ENCODE measurements around the gene LIMCH1. TPM values are rescaled to one million over a fixed set of nuclear protein-coding genes. Genes with fewer than 3 reads are reported as not detected.

LIMCH1 gene
- total and polyA plus RNA-seq, 8 donors: 4.7 to 37.1 (median 17.4) TPM

GRCh38 chr4:41537292-41537890 is 566 bp upstream of the LIMCH1 start:
- Histone ChIP-seq H3K36me3 (no peaks in the 10 kb centered on the region), H3K27ac (no peak overlapping the region), H3K27me3 (no peaks in the 10 kb centered on the region), H3K4me3 (no peak overlapping the region), H3K9me3 (no peaks in the 10 kb centered on the region), H3K4me1 (peaks cover 0 to 25% (median 13%) of the 10 kb centered on the region in 4 donors)
- WGBS, 5 donors: 86 to 97% (median 93%) methylated on average over 1 of the region's 1 CpG
- TF ChIP-seq CTCF (IDR thresholded peaks at IDR 0.05) (no peak), EP300 (IDR thresholded peaks at IDR 0.05) (no peak), POLR2AphosphoS5 (IDR thresholded peaks at IDR 0.05) (no peak), POLR2A (IDR thresholded peaks at IDR 0.05) (no peak)
- no peak for DNase-seq
- intact Hi-C loops (cut with DNase I; ENCODE audit: low total_unique reads): no loop called here

GRCh38 chr4:41538887-41539498 is 1.0 kb downstream of the LIMCH1 start:
- no peak for DNase-seq
- H3K36me3 ChIP-seq: no peaks in the 10 kb centered on the region
- 56 to 78% (median 75%) methylated on average over 12 of the region's 12 CpGs for WGBS, 5 donors
- no peaks in the 10 kb centered on the region for H3K27me3 ChIP-seq
- peak overlapping the region in 4 of 5 donors; percentile 21 to 63 (median 34) for H3K27ac ChIP-seq
- peaks cover 0 to 25% (median 3%) of the 10 kb centered on the region in 4 donors for H3K4me1 ChIP-seq
- no peak overlapping the region for H3K4me3 ChIP-seq
- intact Hi-C loops (cut with DNase I; ENCODE audit: low total_unique reads): no loop called here
- no peaks in the 10 kb centered on the region for H3K9me3 ChIP-seq
- no peak for TF ChIP-seq POLR2A (IDR thresholded peaks at IDR 0.05)
- TF ChIP-seq EP300 (IDR thresholded peaks at IDR 0.05): no peak
- TF ChIP-seq CTCF (IDR thresholded peaks at IDR 0.05): no peak
- TF ChIP-seq POLR2AphosphoS5 (IDR thresholded peaks at IDR 0.05): no peak

GRCh38 chr4:41539711-41540110 is 1.8 kb downstream of the LIMCH1 start:
- peak overlapping the region in 2 of 5 donors; percentile 26 to 43 for H3K27ac ChIP-seq
- no peak overlapping the region for H3K4me3 ChIP-seq
- DNase-seq: no peak
- H3K9me3 ChIP-seq: no peaks in the 10 kb centered on the region
- H3K36me3 ChIP-seq: no peaks in the 10 kb centered on the region
- intact Hi-C loops (cut with DNase I; ENCODE audit: low total_unique reads): no loop called here
- peaks cover 0 to 25% (median 3%) of the 10 kb centered on the region in 4 donors for H3K4me1 ChIP-seq
- H3K27me3 ChIP-seq: no peaks in the 10 kb centered on the region
- TF ChIP-seq EP300 (IDR thresholded peaks at IDR 0.05) (no peak), POLR2AphosphoS5 (IDR thresholded peaks at IDR 0.05) (no peak), CTCF (IDR thresholded peaks at IDR 0.05) (no peak)

- Histone ChIP-seq H3K4me1 (peaks cover 0 to 25% (median 3%) of the 10 kb centered on the region in 4 donors), H3K9me3 (no peaks in the 10 kb centered on the region), H3K36me3 (no peaks in the 10 kb centered on the region), H3K27ac (no peak overlapping the region), H3K27me3 (no peaks in the 10 kb centered on the region), H3K4me3 (no peak overlapping the region)
- WGBS, 5 donors: 77 to 88% (median 84%) methylated on average over 5 of the region's 5 CpGs
- DNase-seq: no peak
- TF ChIP-seq EP300 (IDR thresholded peaks at IDR 0.05) (no peak), POLR2A (IDR thresholded peaks at IDR 0.05) (no peak), CTCF (IDR thresholded peaks at IDR 0.05) (no peak), POLR2AphosphoS5 (IDR thresholded peaks at IDR 0.05) (no peak)
- intact Hi-C loops (cut with DNase I; ENCODE audit: low total_unique reads): no loop called here
Measured at GRCh38 chr4:41540687-41541086, 2.7 kb downstream of the LIMCH1 start.
